ENCODE data around the gene C1orf52. TPM values are rescaled to one million over a fixed set of nuclear protein-coding genes. Genes with fewer than 3 reads are reported as not detected.

Gene C1orf52
- total and polyA plus RNA-seq, 2 of the 13 experiments (the other 11 are each of a cell fraction or from before 2014, with no cell fraction given): 19.4 to 27.4 TPM

DNA sequence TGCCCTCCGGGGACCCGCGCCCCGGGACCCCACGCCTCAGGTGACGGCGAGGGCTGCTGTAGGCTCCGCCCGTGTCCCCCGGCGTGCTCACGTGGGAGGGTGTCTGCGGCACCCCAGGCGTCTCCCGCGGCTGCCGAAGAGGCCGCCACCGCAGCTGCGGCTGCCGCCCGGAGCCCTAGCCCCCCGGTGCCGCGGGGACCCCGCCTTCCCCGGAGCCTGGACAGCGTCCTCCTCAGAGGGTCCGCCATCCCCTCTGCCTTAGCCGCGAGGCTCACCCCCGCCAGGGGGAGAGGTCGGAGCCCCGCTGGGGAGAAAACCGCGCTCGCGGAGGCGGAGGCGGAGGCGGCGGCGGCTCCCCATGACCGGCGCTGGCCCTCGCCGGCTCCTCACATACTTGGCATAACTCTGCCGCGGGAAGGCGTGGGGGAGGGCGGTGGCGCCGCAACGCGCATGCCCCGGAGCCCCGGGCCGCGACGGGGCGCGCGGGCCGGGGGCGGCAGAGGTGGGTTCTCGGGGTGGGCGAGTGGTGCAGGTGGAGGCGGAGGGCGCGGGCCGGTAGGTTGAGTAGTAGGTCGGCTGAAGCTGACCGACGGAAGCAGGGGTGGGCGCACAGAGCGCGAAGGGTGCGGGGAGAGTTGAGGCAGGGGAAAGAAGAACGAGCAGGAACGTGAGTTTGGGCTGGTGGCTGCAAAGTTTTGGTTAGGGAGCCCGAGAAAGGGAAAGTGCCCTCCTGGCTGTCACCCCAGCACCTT lies 57.9 kb downstream of the C1orf52 start (continued):
- TF ChIP-seq ZNF280B (CRISPR knock-in tag; IDR thresholded peaks at IDR 0.05; ENCODE audit: borderline replicate concordance) (0 out of 2 replicates have a peak, but pooled peaks have one; percentile 24), TMF1 (CRISPR knock-in tag; IDR thresholded peaks at IDR 0.05; ENCODE audit: low read depth) (peak; percentile 67; the same call in 1 of the 2 replicates), HMG20A (CRISPR knock-in tag; IDR thresholded peaks at IDR 0.05; ENCODE audit: borderline replicate concordance) (no peak), ZNF816 (CRISPR knock-in tag; IDR thresholded peaks at IDR 0.05; ENCODE audit: borderline replicate concordance) (no peak), ATF7-NPFF (CRISPR knock-in tag; IDR thresholded peaks at IDR 0.05; ENCODE audit: low read depth) (peak; percentile 54), SIN3B (IDR thresholded peaks at IDR 0.05; ENCODE audit: low read length) (no peak), HNRNPLL (IDR thresholded peaks at IDR 0.05; ENCODE audit: low read depth, low read length, poor library complexity, severe bottlenecking) (peak; percentile 52), SMAD1 (CRISPR knock-in tag; IDR thresholded peaks at IDR 0.05; ENCODE audit: borderline replicate concordance, low read depth) (no peak), ZNF329 (CRISPR knock-in tag; IDR thresholded peaks at IDR 0.05; ENCODE audit: low read depth) (no peak), HNRNPUL1 (IDR thresholded peaks at IDR 0.05; ENCODE audit: low read depth, low read length) (no peak), RFXAP (CRISPR knock-in tag; IDR thresholded peaks at IDR 0.05; ENCODE audit: borderline replicate concordance) (no peak)
- TF ChIP-seq, protein P1, sequence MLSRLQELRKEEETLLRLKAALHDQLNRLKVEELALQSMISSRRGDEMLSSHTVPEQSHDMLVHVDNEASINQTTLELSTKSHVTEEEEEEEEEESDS (CRISPR knock-in tag; IDR thresholded peaks at IDR 0.05; ENCODE audit: borderline replicate concordance): peak; percentile 69; the same call in 1 of the 2 replicates
- TF ChIP-seq, protein P2, sequence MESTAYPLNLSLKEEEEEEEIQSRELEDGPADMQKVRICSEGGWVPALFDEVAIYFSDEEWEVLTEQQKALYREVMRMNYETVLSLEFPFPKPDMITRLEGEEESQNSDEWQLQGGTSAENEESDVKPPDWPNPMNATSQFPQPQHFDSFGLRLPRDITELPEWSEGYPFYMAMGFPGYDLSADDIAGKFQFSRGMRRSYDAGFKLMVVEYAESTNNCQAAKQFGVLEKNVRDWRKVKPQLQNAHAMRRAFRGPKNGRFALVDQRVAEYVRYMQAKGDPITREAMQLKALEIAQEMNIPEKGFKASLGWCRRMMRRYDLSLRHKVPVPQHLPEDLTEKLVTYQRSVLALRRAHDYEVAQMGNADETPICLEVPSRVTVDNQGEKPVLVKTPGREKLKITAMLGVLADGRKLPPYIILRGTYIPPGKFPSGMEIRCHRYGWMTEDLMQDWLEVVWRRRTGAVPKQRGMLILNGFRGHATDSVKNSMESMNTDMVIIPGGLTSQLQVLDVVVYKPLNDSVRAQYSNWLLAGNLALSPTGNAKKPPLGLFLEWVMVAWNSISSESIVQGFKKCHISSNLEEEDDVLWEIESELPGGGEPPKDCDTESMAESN (CRISPR knock-in tag; conservative IDR thresholded peaks at IDR 0.05): no peak; the same call in none of the 2 replicates

Measured in HepG2 (cell line).